SK-N-SH (cell line): ENCODE results near the gene PIP4K2C. TPM values are rescaled to one million over a fixed set of nuclear protein-coding genes. Genes with fewer than 3 reads are reported as not detected.

Source experiments
- CTCF ChIA-PET: fragments of 300-600, 350-600 bp; formaldehyde crosslinking; extraction: SDS; loops from one replicate; lab custom pipeline; 2021; lab: Yijun Ruan, JAX
- POLR2A ChIA-PET: fragments of 350-600 bp; sonication (Branson Sonifier 250); formaldehyde crosslinking; extraction: SDS; loops from one replicate; lab custom pipeline; 2020; ENCODE audit warnings: antibody characterized with exemption, inconsistent platforms; lab: Yijun Ruan, JAX
- DNase-seq: peaks from one replicate; pipeline ENCODE4 v3.0.0; 2012
- H2AFZ ChIP-seq: fragments of 200-600 bp; sonication (generic); 2 replicates; pipeline ENCODE4 v1.8.1; 2016; ENCODE audit warnings: antibody characterized with exemption, mild to moderate bottlenecking, low read depth
- H3F3A ChIP-seq: fragments of 200-600 bp; sonication (generic); replicated peaks from 2 replicates; pipeline ENCODE3; 2016; ENCODE audit warnings: antibody characterized with exemption, mild to moderate bottlenecking; ENCODE audit not compliant: insufficient read depth
- H3K27ac ChIP-seq, 2 experiments: fragments of 200-500 bp in 1 of 2; fragments of 200-600 bp in 1 of 2; sonication (Bioruptor generic) in 1 of 2; sonication (generic), shearing (Covaris generic) in 1 of 2; 2 replicates each; pipeline versions ENCODE4 v1.5.1 to v1.6.1; 2014 to 2016; ENCODE audit warnings: low read depth in 2 of 2, inconsistent platforms in 1 of 2, low read length in 1 of 2, mild to moderate bottlenecking in 1 of 2, mixed read lengths in 1 of 2
- H3K27me3 ChIP-seq: fragments of 200-600 bp; sonication (generic), shearing (Covaris generic); 2 replicates; pipeline ENCODE4 v1.6.1; 2016; ENCODE audit warnings: mixed run types; ENCODE audit not compliant: insufficient read depth
- H3K36me3 ChIP-seq, 2 experiments: fragments of 200-500 bp in 1 of 2; fragments of 200-600 bp in 1 of 2; sonication (Bioruptor generic) in 1 of 2; sonication (generic) in 1 of 2; replicated peaks in 1 of 2; 2 replicates each; pipeline versions ENCODE3 to v1.5.1; 2014 to 2016; ENCODE audit warnings: low read length in 1 of 2, mild to moderate bottlenecking in 1 of 2; ENCODE audit not compliant: insufficient read depth in 2 of 2, control insufficient read depth in 1 of 2
- H3K4me1 ChIP-seq, 2 experiments: fragments of 200-500 bp in 1 of 2; fragments of 200-600 bp in 1 of 2; sonication (Bioruptor generic) in 1 of 2; sonication (generic), shearing (Covaris generic) in 1 of 2; 2 replicates each; pipeline versions ENCODE4 v1.5.1 to v1.6.1; 2014 to 2016; ENCODE audit warnings: low read depth in 1 of 2, low read length in 1 of 2, mixed run types in 1 of 2; ENCODE audit not compliant: insufficient read depth in 2 of 2, control insufficient read depth in 1 of 2
- H3K4me2 ChIP-seq: fragments of 200-600 bp; sonication (generic), shearing (Covaris generic); 2 replicates; pipeline ENCODE4 v1.6.1; 2017; ENCODE audit warnings: mixed run types
- H3K4me3 ChIP-seq, 2 experiments: fragments of 200-500 bp in 1 of 2; fragments of 200-600 bp in 1 of 2; sonication (Bioruptor generic) in 1 of 2; sonication (generic), shearing (Covaris generic) in 1 of 2; 2 replicates each; pipeline versions ENCODE4 v1.5.1 to v1.8.1; 2014 to 2016; ENCODE audit warnings: low read depth in 2 of 2, inconsistent platforms in 1 of 2, low read length in 1 of 2, mild to moderate bottlenecking in 1 of 2, mixed read lengths in 1 of 2, moderate library complexity in 1 of 2
- H3K79me2 ChIP-seq: fragments of 200-600 bp; sonication (generic); 2 replicates; pipeline ENCODE4 v1.8.1; 2017; ENCODE audit warnings: mild to moderate bottlenecking; ENCODE audit not compliant: insufficient read depth
- H3K9ac ChIP-seq: fragments of 200-600 bp; sonication (generic); 2 replicates; pipeline ENCODE4 v1.6.1; 2017; ENCODE audit warnings: mixed run types
- H3K9me2 ChIP-seq: fragments of 200-600 bp; sonication (generic); 2 replicates; pipeline ENCODE4 v1.6.1; 2017; ENCODE audit warnings: mixed run types
- H3K9me3 ChIP-seq: fragments of 200-600 bp; sonication (generic); 2 replicates; pipeline ENCODE4 v1.6.1; 2017; ENCODE audit warnings: mixed run types, mild to moderate bottlenecking, moderate library complexity
- H4K20me1 ChIP-seq: fragments of 200-600 bp; sonication (generic); 2 replicates; pipeline ENCODE4 v1.6.1; 2017; ENCODE audit warnings: mild to moderate bottlenecking, mixed run types; ENCODE audit not compliant: insufficient read depth
- CTCF ChIP-seq: fragments of 200-600 bp; sonication (generic); IDR thresholded peaks from 2 replicates; pipeline ENCODE4 v1.6.1; 2017; ENCODE audit warnings: antibody characterized with exemption, mild to moderate bottlenecking, moderate library complexity
- ELF1 ChIP-seq: IDR thresholded peaks from 2 replicates; pipeline ENCODE4 v1.4.0; 2012
- EP300 ChIP-seq, 2 experiments: IDR thresholded peaks; 2 replicates each; pipeline versions ENCODE4 v1.4.0 to v1.6.1; 2012; ENCODE audit warnings: borderline replicate concordance in 1 of 2, low read depth in 1 of 2, low read length in 1 of 2
- FOSL2 ChIP-seq: IDR thresholded peaks from 2 replicates; pipeline ENCODE4 v1.4.0; 2012; ENCODE audit warnings: low read depth, mild to moderate bottlenecking, moderate library complexity, borderline replicate concordance
- JUND ChIP-seq: IDR thresholded peaks from 2 replicates; pipeline ENCODE4 v1.4.0; 2012
- MEF2A ChIP-seq: IDR thresholded peaks from 2 replicates; pipeline ENCODE4 v1.4.0; 2012; ENCODE audit warnings: low read depth, borderline replicate concordance
- RFX5 ChIP-seq: IDR thresholded peaks from 2 replicates; pipeline ENCODE4 v1.6.1; 2012; ENCODE audit warnings: mild to moderate bottlenecking, improper control_type of control experiment, low read length
- SIN3A ChIP-seq: IDR thresholded peaks from 2 replicates; pipeline ENCODE4 v1.6.1; 2012; ENCODE audit warnings: low read depth, mild to moderate bottlenecking, low read length, moderate library complexity, borderline replicate concordance
- TAF1 ChIP-seq: IDR thresholded peaks from 2 replicates; pipeline ENCODE4 v1.6.1; 2012; ENCODE audit warnings: low read depth, mild to moderate bottlenecking, low read length, moderate library complexity, borderline replicate concordance
- TCF12 ChIP-seq: IDR thresholded peaks from 2 replicates; pipeline ENCODE4 v1.4.0; 2012
- TEAD4 ChIP-seq: IDR thresholded peaks from 2 replicates; pipeline ENCODE4 v1.4.0; 2012; ENCODE audit warnings: mild to moderate bottlenecking, borderline replicate concordance; ENCODE audit not compliant: insufficient read depth
- USF1 ChIP-seq: IDR thresholded peaks from 2 replicates; pipeline ENCODE4 v1.4.0; 2012; ENCODE audit warnings: low read depth, borderline replicate concordance
- YY1 ChIP-seq: IDR thresholded peaks from 2 replicates; pipeline ENCODE4 v1.4.0; 2012; ENCODE audit warnings: low read depth, mild to moderate bottlenecking
- WGBS: methylation state at CpG from one replicate; pipeline ENCODE4 v1.1.6; 2017; ENCODE audit warnings: low lambda C conversion rate; 5-methylcytosine and 5-hydroxymethylcytosine counted together
- polyA plus RNA-seq, 3 experiments: library from polyadenylated mRNA; depleted of rRNA; stranded (reverse); fragments of >200 nt; gene quantifications; 2 replicates each; pipeline ENCODE4 v1.2.3, GENCODE V29; 2012

The PIP4K2C gene
- polyA plus RNA-seq, 1 of the 3 experiments (the other 2 are of a cell fraction), result 34.2 TPM

GRCh38 chr12:57585156-57585555 is 5.8 kb upstream of the PIP4K2C start (continued):
- no peak for TF ChIP-seq USF1

GRCh38 chr12:57586128-57586527 is 4.9 kb upstream of the PIP4K2C start:
- DNase-seq, result no peak
- ChIA-PET CTCF (interaction anchor here (0.8 to 7.6 kb wide), 9 partner anchors 15 to 151 kb away, joined by 3 to 298 read pairs (median 65); partner anchors contain the start of genes ARHGEF25, B4GALNT1 and DTX3), POLR2A (no interaction called here)

More at GRCh38 chr12:57586128-57586527, 4.9 kb upstream of the PIP4K2C start:
- H3K9ac ChIP-seq, result no peak overlapping the region
- 86% methylated on average over 3 of the region's 3 CpGs for WGBS
- no peaks in the 10 kb centered on the region for H4K20me1 ChIP-seq
- no peak overlapping the region for H3K4me2 ChIP-seq
- no peaks in the 10 kb centered on the region for H3K9me2 ChIP-seq
- peaks cover 0 to 5% of the 10 kb centered on the region in 2 experiments; a peak in 2 of 4 replicates for H3K4me1 ChIP-seq
- H2AFZ ChIP-seq, result no peak overlapping the region
- H3F3A ChIP-seq, result no peaks in the 10 kb centered on the region
- no peak overlapping the region for H3K27ac ChIP-seq
- no peaks in the 10 kb centered on the region for H3K79me2 ChIP-seq
- H3K9me3 ChIP-seq, result no peaks in the 10 kb centered on the region
- no peaks in the 10 kb centered on the region for H3K27me3 ChIP-seq
- TF ChIP-seq EP300 (IDR thresholded peaks at IDR 0.05; ENCODE audit: borderline replicate concordance in 1 of 2, low read depth in 1 of 2, low read length in 1 of 2) (no peak), FOSL2 (no peak), CTCF (no peak), RFX5 (no peak), TCF12 (no peak), ELF1 (no peak), TEAD4 (no peak), JUND (no peak), USF1 (no peak), TAF1 (no peak), MEF2A (no peak), YY1 (no peak), SIN3A (no peak)
- peaks cover 15 to 36% of the 10 kb centered on the region in 2 experiments for H3K36me3 ChIP-seq
- H3K4me3 ChIP-seq, result no peak overlapping the region
